PC-9 (cell line): ENCODE results near the gene NCAM2. TPM values are rescaled to one million over a fixed set of nuclear protein-coding genes. Genes with fewer than 3 reads are reported as not detected.

Source experiments
- BruUV-seq: library from RNA; stranded (reverse); fragments of 400-500 nt; replicated peaks from 2 replicates; lab custom pipeline; 2021; lab: Mats Ljungman, UMichigan
- CTCF ChIA-PET: fragments of 300-600 bp; sonication (Branson Sonifier 250); formaldehyde crosslinking; loops from one replicate; lab custom pipeline; 2022; ENCODE audit warnings: antibody characterized with exemption; lab: Charles Lee
- POLR2A ChIA-PET: fragments of 300-600 bp; sonication (Branson Sonifier 250); formaldehyde crosslinking; loops from one replicate; lab custom pipeline; 2022; ENCODE audit warnings: antibody characterized with exemption; ENCODE audit not compliant: unreplicated experiment; lab: Charles Lee
- DNase-seq, 2 experiments: peaks; one replicate each; pipeline versions ENCODE4 v3.0.0 to v3.0.0-alpha.2; 2015 to 2022; ENCODE audit warnings: mixed read lengths in 1 of 2
- H2AFZ ChIP-seq: fragments of 200-600 bp; sonication (generic); 2 replicates; pipeline ENCODE4 v1.8.1; 2017; ENCODE audit warnings: antibody characterized with exemption
- H3F3A ChIP-seq: fragments of 200-600 bp; sonication (generic); 2 replicates; pipeline ENCODE4 v1.8.1; 2017; ENCODE audit warnings: antibody characterized with exemption, mild to moderate bottlenecking, low read depth; ENCODE audit not compliant: insufficient read depth
- H3K27ac ChIP-seq: fragments of 200-600 bp; sonication (generic); 2 replicates; pipeline ENCODE4 v1.6.1; 2016; ENCODE audit warnings: mixed run types
- H3K27me3 ChIP-seq: fragments of 200-600 bp; sonication (generic); 2 replicates; pipeline ENCODE4 v1.6.1; 2016; ENCODE audit warnings: low read depth, mixed run types; ENCODE audit not compliant: insufficient read depth
- H3K36me3 ChIP-seq: fragments of 200-600 bp; sonication (generic); 2 replicates; pipeline ENCODE4 v1.6.1; 2016; ENCODE audit warnings: low read depth, mixed run types
- H3K4me1 ChIP-seq: fragments of 200-600 bp; sonication (generic); replicated peaks from 2 replicates; pipeline ENCODE4 v1.6.1; 2016; ENCODE audit warnings: mixed run types; ENCODE audit not compliant: insufficient read depth
- H3K4me2 ChIP-seq: fragments of 200-600 bp; sonication (generic); 2 replicates; pipeline ENCODE4 v1.6.1; 2017; ENCODE audit warnings: mixed run types
- H3K4me3 ChIP-seq: fragments of 200-600 bp; sonication (generic); 2 replicates; pipeline ENCODE4 v1.6.1; 2016; ENCODE audit warnings: mixed run types
- H3K79me2 ChIP-seq: fragments of 200-600 bp; sonication (generic); 2 replicates; pipeline ENCODE4 v1.6.1; 2017; ENCODE audit warnings: low read depth, mixed run types
- H3K9me2 ChIP-seq: fragments of 200-600 bp; sonication (generic); 2 replicates; pipeline ENCODE4 v1.8.1; 2017; ENCODE audit warnings: mild to moderate bottlenecking; ENCODE audit not compliant: insufficient read depth
- H3K9me3 ChIP-seq: fragments of 200-600 bp; sonication (generic); 2 replicates; pipeline ENCODE4 v1.8.1; 2016; ENCODE audit warnings: low read depth; ENCODE audit not compliant: insufficient read depth
- H4K20me1 ChIP-seq: fragments of 200-600 bp; sonication (generic); 2 replicates; pipeline ENCODE4 v1.8.1; 2017; ENCODE audit not compliant: insufficient read depth
- CTCF ChIP-seq: fragments of 200-600 bp; sonication (generic); conservative IDR thresholded peaks from 2 replicates; pipeline ENCODE4 v1.6.1; 2017; ENCODE audit warnings: mixed run types, antibody characterized with exemption, mild to moderate bottlenecking, moderate library complexity
- EZH2 ChIP-seq: fragments of 200-600 bp; sonication (generic); IDR thresholded peaks from 2 replicates; pipeline ENCODE4 v1.8.0; 2017; ENCODE audit warnings: antibody characterized with exemption, low read depth
- intact Hi-C: fragments of 100-400 bp; cut with micrococcal nuclease; formaldehyde crosslinking; loops from one replicate; pipeline ENCODE4 v1.10.0; 2022; ENCODE audit not compliant: unreplicated experiment
- total RNA-seq: library from RNA; stranded (reverse); gene quantifications from 2 replicates; pipeline ENCODE4 v1.2.3, GENCODE V29; 2021

NCAM2 gene
- total RNA-seq, 1 experiment from 2014 or later, result not detected

GRCh38 chr21:21109736-21110135 lies 111.5 kb downstream of the NCAM2 start:
- H3K27ac ChIP-seq, result no peak overlapping the region
- TF ChIP-seq CTCF (no peak), EZH2 (no peak)
- no peaks in the 10 kb centered on the region for H3F3A ChIP-seq
- no peaks in the 10 kb centered on the region for H3K9me3 ChIP-seq
- H4K20me1 ChIP-seq, result no peaks in the 10 kb centered on the region
- H2AFZ ChIP-seq, result no peak overlapping the region
- ChIA-PET POLR2A (no interaction called here), CTCF (no interaction called here)
- no peaks in the 10 kb centered on the region for H3K27me3 ChIP-seq
- H3K36me3 ChIP-seq, result no peaks in the 10 kb centered on the region
- H3K79me2 ChIP-seq, result no peaks in the 10 kb centered on the region
- BruUV-seq, result no TSS peak
- H3K9me2 ChIP-seq, result no peaks in the 10 kb centered on the region
- H3K4me1 ChIP-seq, result no peaks in the 10 kb centered on the region
- no peak overlapping the region for H3K4me3 ChIP-seq
- intact Hi-C loops, result no loop called here
- no peak for DNase-seq
- no peak overlapping the region for H3K4me2 ChIP-seq

GRCh38 chr21:21111309-21111920 lies 113.2 kb downstream of the NCAM2 start:
- Histone ChIP-seq H3K27ac (no peak overlapping the region), H3K79me2 (no peaks in the 10 kb centered on the region), H3K9me3 (no peaks in the 10 kb centered on the region), H3F3A (no peaks in the 10 kb centered on the region), H3K9me2 (no peaks in the 10 kb centered on the region), H3K4me1 (no peaks in the 10 kb centered on the region), H3K27me3 (no peaks in the 10 kb centered on the region), H3K4me3 (no peak overlapping the region), H4K20me1 (no peaks in the 10 kb centered on the region), H3K36me3 (no peaks in the 10 kb centered on the region), H2AFZ (no peak overlapping the region), H3K4me2 (no peak overlapping the region)
- no peak for DNase-seq
- CTCF ChIA-PET, result no interaction called here
- POLR2A ChIA-PET, result no interaction called here
- TF ChIP-seq EZH2 (no peak), CTCF (no peak)
- BruUV-seq, result no TSS peak
- intact Hi-C loops, result no loop called here

GRCh38 chr21:21114461-21114860 lies 116.3 kb downstream of the NCAM2 start:
- Histone ChIP-seq H4K20me1 (no peaks in the 10 kb centered on the region), H3K36me3 (no peaks in the 10 kb centered on the region), H3K4me2 (no peak overlapping the region), H3K9me3 (no peaks in the 10 kb centered on the region), H3K9me2 (no peaks in the 10 kb centered on the region), H2AFZ (no peak overlapping the region), H3K79me2 (no peaks in the 10 kb centered on the region), H3K27ac (no peak overlapping the region), H3F3A (no peaks in the 10 kb centered on the region), H3K4me1 (no peaks in the 10 kb centered on the region), H3K27me3 (no peaks in the 10 kb centered on the region), H3K4me3 (no peak overlapping the region)
- ChIA-PET CTCF (no interaction called here), POLR2A (no interaction called here)
- no peak for TF ChIP-seq CTCF
- no peak for TF ChIP-seq EZH2
- intact Hi-C loops, result no loop called here
- no peak for DNase-seq
- BruUV-seq, result no TSS peak
